NB4 (cell line): Measurements from ENCODE around the gene FRMPD1.

Source experiments
- DNase-seq: peaks from one replicate; pipeline ENCODE4 v3.0.0; 2010; ENCODE audit warnings: low read depth
- H3K4me3 ChIP-seq: one replicate; pipeline ENCODE4 v1.5.1; 2011; ENCODE audit warnings: mild to moderate bottlenecking, low read depth, low read length, moderate library complexity
- MYC ChIP-seq: IDR thresholded peaks from 2 replicates; pipeline ENCODE4 v1.6.1; 2011; ENCODE audit warnings: low read depth, low read length
- POLR2A ChIP-seq: IDR thresholded peaks from 2 replicates; pipeline ENCODE4 v1.6.1; 2011; ENCODE audit warnings: mild to moderate bottlenecking; ENCODE audit not compliant: insufficient read length; ENCODE audit errors: extremely low read depth
- TF ChIP-seq, protein P1 (sequence below): IDR thresholded peaks from one replicate; pipeline ENCODE4 v1.5.1; 2012; ENCODE audit warnings: low read depth, low read length
- TF ChIP-seq, protein P2 (sequence below): IDR thresholded peaks from 2 replicates; pipeline ENCODE4 v1.6.1; 2011; ENCODE audit warnings: low read depth, low read length

Gene FRMPD1

DNA sequence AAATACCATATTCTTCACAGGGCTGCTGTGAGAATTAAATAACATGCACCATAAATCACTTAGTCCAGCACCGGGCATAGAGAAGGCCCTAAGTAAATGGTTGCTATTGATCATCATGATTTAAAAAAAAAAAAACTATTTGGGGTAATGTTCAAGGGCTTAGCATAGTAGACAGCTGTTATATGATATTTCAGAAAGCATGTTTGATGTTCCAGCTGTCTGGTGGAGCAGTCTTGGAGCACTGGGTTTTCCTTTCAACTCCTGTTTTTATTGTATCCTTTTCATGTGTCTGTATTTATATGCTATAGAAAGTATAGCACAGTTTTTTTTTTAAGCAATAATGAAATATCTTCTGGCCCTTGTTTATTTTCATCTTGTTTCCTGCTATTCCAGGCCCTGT, 30.4 kb upstream of the FRMPD1 start:
- TF ChIP-seq, protein P1, sequence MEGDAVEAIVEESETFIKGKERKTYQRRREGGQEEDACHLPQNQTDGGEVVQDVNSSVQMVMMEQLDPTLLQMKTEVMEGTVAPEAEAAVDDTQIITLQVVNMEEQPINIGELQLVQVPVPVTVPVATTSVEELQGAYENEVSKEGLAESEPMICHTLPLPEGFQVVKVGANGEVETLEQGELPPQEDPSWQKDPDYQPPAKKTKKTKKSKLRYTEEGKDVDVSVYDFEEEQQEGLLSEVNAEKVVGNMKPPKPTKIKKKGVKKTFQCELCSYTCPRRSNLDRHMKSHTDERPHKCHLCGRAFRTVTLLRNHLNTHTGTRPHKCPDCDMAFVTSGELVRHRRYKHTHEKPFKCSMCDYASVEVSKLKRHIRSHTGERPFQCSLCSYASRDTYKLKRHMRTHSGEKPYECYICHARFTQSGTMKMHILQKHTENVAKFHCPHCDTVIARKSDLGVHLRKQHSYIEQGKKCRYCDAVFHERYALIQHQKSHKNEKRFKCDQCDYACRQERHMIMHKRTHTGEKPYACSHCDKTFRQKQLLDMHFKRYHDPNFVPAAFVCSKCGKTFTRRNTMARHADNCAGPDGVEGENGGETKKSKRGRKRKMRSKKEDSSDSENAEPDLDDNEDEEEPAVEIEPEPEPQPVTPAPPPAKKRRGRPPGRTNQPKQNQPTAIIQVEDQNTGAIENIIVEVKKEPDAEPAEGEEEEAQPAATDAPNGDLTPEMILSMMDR = no peak
- TF ChIP-seq MYC (no peak), POLR2A (no peak)
- TF ChIP-seq, protein P2, sequence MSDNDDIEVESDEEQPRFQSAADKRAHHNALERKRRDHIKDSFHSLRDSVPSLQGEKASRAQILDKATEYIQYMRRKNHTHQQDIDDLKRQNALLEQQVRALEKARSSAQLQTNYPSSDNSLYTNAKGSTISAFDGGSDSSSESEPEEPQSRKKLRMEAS = no peak
- H3K4me3 ChIP-seq = no peak overlapping the region
- no peak for DNase-seq

DNA sequence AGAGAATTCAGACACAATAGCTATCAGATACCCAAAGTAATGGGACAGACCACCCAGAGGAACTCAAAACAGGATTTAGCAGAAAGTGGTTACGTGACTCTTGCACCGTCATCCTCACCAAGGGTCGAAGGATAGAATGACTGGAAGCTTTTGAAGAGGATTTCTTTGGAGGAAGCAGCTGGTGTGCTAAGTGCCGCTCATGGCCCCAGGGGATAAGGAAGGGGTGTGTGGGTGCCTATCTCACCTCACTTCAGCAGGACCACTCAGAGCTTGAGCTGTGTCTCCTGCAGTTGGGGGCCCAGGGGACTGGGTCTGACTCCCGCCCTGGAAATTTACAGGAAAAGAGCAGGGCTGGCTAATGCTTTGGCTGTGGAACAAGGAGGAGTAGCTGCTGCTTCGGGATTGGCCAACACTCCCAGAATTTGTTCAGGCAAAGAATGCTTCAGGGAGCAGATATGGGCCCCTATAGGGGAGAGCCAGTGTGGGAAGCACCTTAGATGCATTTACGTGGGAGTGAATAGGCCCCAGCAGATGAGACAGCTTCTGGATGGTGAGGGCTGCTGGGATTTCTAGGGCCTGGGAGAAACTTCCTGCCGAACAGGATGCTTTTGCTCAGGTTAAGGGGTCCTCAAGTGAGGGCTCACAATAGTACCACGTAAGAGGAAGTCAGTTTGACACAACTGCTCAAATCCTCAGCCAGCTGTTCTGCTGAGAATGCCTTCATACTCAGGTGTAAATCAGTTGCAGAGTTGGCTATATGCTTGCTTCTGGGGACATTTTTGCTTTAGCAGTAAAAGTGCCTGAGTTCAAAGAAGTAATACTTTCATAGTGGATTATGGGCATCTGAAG, 29.3 kb upstream of the FRMPD1 start:
- DNase-seq = no peak
- no peak overlapping the region for H3K4me3 ChIP-seq
- TF ChIP-seq POLR2A = no peak
- TF ChIP-seq, protein P1 = no peak
- TF ChIP-seq, protein P2 = no peak
- no peak for TF ChIP-seq MYC

DNA sequence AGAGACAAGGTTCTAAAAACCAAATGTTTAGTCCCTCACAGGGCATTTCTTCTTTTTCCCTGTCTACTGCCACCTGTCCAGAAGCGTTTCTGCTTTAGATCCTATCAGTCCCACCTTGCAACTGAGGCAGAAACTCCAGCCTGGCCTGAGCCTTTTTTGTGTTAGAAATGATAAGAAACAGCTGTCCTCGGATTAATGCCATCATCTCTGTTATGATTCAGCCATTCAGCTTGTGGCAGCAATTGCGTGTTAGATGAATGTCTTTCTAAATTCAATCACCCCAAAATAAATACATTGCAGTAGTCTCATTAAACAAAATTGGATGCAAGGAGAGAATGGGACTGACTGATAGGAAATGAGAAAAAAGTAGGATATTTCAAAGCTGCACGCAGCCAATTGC, 28.3 kb upstream of the FRMPD1 start:
- no peak overlapping the region for H3K4me3 ChIP-seq
- DNase-seq = no peak
- TF ChIP-seq, protein P1 = no peak
- TF ChIP-seq POLR2A (no peak), MYC (no peak)
- TF ChIP-seq, protein P2 = no peak

DNA sequence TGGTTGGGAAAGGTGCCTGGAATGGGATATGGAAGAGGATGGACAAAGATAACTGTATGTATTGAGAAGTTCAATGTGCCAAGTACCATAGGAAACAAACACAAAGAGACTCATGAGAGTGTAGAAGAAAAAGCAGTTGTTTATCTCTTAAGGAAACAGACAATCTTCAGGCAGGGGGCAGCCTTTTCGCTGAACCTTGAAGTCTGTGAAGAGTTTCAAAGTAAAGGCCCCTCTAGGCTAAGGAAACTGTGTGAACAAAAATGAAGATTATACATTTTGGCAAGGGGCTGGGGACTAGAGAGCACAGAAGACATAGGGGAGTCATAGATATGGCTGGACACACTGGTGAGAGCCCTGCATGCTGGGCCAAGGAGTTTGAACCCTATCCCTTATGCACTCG, 27.5 kb upstream of the FRMPD1 start:
- DNase-seq = no peak
- TF ChIP-seq, protein P1 = no peak
- TF ChIP-seq POLR2A = no peak
- TF ChIP-seq, protein P2 = no peak
- no peak for TF ChIP-seq MYC
- no peak overlapping the region for H3K4me3 ChIP-seq

DNA sequence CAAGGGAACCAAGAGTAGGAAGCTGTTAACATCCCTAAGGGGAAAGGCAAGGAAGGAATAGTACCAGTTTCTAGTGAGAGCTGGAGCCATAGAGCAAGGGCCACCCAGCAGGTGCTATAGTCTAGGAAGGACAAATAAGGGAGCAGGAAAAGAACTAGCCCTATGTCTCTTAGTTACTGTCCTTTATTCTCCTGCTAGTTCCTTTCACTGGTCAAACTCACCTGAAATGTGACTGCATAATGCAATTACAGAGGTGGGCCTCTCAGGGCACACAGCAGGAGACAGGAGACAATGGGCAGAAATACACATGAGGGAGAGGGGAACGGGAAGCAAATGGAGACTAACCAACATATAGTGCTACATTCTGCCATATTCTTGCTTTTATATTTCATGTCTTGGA, 26.7 kb upstream of the FRMPD1 start:
- TF ChIP-seq MYC (no peak), POLR2A (no peak)
- TF ChIP-seq, protein P2 = no peak
- TF ChIP-seq, protein P1 = no peak
- DNase-seq = no peak
- no peak overlapping the region for H3K4me3 ChIP-seq
